Right ventricle myocardium inferior (tissue), 1 donor: ENCODE data around the gene PROM2. TPM values are rescaled to one million over a fixed set of nuclear protein-coding genes. Genes with fewer than 3 reads are reported as not detected.
A peak's percentile ranks its signal among the peaks of the same experiment; 100 is the strongest.

Source experiments
- ATAC-seq: fragments of 200-7000 bp; cut with Tn5 transposase; one replicate; pipeline ENCODE4 v1.9.1; 2020; ENCODE audit warnings: mild to moderate bottlenecking, moderate library complexity
- DNase-seq: peaks from one replicate; pipeline ENCODE4 v3.0.0; 2021; ENCODE audit errors: missing footprints
- intact Hi-C: fragments of 100-400 bp; cut with DNase I; formaldehyde crosslinking; loops from one replicate; pipeline ENCODE4 v1.11.0; 2022
- total RNA-seq: library from RNA; stranded (reverse); fragmentation: NEBNext Ultra II Directional; extraction: Animal tissue kit (Norgen Biotek cat#: 25700); gene quantifications from one replicate; pipeline ENCODE4 v1.2.1, GENCODE V29; 2021
- donor health status: DM: no; HTN: yes; CAD: no; lungs with severe emphysema.

The PROM2 gene
- total RNA-seq, 1 donor from 2014 or later: 0.32 TPM

GRCh38 chr2:95314964-95315611, 40.8 kb downstream of the PROM2 start:
- intact Hi-C loops: loop anchor here (5.0 kb wide), 1 partner anchor 83 kb away; no protein-coding TSS in a partner anchor
- DNase-seq: peak; percentile 51
- peak; percentile 52 for ATAC-seq

DNA sequence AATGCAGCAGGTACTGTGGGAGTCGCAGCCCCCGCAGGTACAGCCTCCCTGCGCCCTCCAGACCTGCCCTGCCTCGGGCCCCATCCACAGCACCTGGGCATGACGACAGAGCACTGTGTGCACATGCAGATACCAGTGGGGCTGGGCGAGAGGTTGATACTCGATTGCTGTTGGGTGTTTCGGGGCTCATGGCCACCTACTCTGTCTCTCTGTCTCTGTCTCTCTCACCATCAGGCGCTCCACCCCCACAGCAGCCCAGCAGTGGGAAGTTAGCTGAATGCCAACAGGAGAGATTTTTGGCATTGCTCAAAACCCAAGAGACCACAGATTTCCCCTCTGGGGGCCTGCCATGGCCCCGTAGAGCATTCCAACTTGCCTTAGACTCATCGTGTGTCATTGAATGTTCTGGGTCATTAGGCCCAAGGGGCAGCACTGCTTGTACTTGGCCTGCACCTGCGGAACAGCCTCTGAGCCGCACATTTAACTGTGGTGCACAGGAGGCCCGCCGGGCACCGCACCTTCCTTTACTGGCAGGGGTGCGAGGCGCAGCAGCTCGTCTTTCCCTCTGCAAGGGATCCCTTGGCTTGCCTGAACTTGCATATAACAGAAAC, 41.7 kb downstream of the PROM2 start:
- peak; percentile 33 for DNase-seq

GRCh38 chr2:95316466-95317122, 42.3 kb downstream of the PROM2 start:
- DNase-seq (peak; percentile 25), ATAC-seq (no peak)
- intact Hi-C loops: loop anchor here (5.0 kb wide), 1 partner anchor 84 kb away; no protein-coding TSS in a partner anchor

More for the DNA sequence above, 41.7 kb downstream of the PROM2 start:
- intact Hi-C loops: loop anchor here (5.0 kb wide), 1 partner anchor 84 kb away; no protein-coding TSS in a partner anchor
- no peak for ATAC-seq

DNA sequence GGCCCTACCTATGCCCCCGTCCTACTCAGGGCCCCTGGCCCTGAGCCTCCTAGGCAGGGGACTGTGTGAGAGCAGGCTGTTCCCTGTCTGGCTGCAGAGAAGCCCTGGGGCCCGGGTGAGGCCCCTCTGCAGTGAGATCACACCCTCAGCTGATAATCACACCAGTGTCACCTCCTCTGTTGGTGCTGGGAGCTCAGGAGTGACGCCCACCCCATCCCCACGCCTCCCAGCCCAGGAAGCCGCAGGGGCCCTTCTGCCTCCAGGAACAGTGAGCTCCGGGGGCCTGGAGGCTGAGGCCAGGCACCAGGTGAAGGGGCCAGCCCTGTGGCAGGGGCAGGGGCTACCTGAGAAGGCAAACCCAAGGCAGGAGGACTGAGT, 42.9 kb downstream of the PROM2 start:
- DNase-seq (peak; percentile 30), ATAC-seq (no peak)
- intact Hi-C loops: loop anchor here (5.0 kb wide), 1 partner anchor 85 kb away; no protein-coding TSS in a partner anchor

GRCh38 chr2:95317665-95318425, 43.6 kb downstream of the PROM2 start:
- intact Hi-C loops: loop anchor here (5.0 kb wide), 1 partner anchor 86 kb away; no protein-coding TSS in a partner anchor
- DNase-seq: peak; percentile 48

GRCh38 chr2:95318431-95319220, 44.4 kb downstream of the PROM2 start:
- peak; percentile 27 for DNase-seq
- intact Hi-C loops: loop anchor here (5.0 kb wide), 1 partner anchor 86 kb away; no protein-coding TSS in a partner anchor
- ATAC-seq: no peak

More at GRCh38 chr2:95317665-95318425, 43.6 kb downstream of the PROM2 start:
- ATAC-seq: no peak

GRCh38 chr2:95319481-95320343, 45.5 kb downstream of the PROM2 start:
- intact Hi-C loops: loop anchor here (5.0 kb wide), 1 partner anchor 87 kb away; no protein-coding TSS in a partner anchor
- ATAC-seq (no peak), DNase-seq (peak; percentile 41)

DNA sequence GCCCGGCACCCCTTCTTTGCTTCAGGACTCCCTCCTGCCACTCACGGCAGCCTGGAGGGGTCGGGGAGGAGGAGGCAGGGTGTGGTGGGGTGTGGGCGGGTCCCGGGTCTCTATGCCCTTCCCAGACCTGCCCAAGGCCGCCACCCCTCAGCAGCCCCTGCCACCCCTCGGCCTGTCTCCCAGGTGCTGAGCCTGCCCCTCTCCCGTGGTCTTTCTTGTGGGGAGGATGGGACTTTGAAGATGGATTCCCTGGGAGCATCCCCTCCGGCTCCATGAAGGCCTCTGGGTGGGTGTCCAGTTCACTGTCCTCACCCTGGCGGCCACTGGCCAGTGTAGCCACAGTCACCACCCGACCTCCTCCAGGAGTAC, 46.1 kb downstream of the PROM2 start:
- DNase-seq (peak; percentile 43), ATAC-seq (no peak)
- intact Hi-C loops: no loop called here

DNA sequence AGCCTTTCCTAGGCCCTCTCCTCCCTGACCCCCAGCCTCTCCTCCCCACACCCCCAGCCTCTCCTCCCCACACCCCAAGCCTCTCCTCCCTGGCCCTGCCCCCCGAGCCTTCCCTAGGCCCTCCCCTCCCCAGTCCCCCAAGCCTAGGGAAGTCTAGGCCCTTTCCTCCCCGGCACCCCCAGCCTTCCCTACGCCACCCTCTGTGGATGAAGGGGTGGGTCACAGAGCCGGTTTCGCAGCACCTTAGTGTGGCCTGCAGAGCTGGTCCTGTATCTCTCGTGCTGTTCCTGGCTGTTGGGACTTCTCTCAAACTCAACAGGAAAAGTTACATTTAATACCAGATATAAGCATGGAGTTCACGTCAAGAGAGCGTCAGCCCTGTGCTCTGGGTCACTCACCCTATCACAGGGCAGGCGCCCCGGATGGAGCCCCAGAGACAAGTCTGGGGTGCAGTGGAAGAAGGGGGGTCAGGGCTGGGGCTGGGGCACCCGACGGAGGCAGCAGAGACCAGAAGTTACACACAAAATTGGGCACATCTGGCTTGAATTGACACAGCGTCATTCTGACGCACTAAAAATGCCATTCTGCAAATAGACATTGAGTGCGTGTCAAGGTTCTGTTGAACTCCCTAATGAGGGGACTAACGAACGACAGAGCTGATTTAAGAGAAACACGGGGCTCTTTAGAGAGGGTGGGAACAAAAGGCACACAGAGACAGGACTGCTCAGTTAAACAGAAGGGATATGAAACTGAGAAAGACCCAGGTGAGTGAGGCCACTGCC, 46.9 kb downstream of the PROM2 start:
- intact Hi-C loops: no loop called here
- no peak for ATAC-seq
- peak; percentile 61 for DNase-seq

- ATAC-seq: no peak
Observed at GRCh38 chr2:95323347-95324155, 49.3 kb downstream of the PROM2 start.

DNA sequence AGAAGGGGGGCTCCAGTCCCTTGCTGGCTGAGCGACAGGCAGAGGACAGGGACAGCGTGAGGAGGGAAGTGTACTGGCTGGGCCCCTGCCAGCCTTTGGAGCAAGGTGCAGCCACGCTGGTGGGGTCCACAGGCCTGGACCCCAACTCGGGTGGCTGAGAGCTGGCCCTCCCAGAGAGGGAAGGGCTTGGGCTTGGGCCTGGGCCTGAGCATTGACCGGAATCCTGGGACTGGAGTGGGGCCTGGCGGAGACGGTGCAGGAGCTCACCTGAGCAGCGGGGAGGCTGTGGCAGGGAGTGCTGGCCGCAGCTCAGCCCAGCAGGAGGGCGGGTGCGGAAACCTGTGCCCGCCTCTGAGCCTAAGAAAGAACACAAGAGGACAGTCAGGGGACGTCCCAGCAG, 50.8 kb downstream of the PROM2 start:
- ATAC-seq (no peak), DNase-seq (peak; percentile 49)
- intact Hi-C loops: no loop called here

More at GRCh38 chr2:95323347-95324155, 49.3 kb downstream of the PROM2 start:
- intact Hi-C loops: no loop called here
- DNase-seq: peak; percentile 54

DNA sequence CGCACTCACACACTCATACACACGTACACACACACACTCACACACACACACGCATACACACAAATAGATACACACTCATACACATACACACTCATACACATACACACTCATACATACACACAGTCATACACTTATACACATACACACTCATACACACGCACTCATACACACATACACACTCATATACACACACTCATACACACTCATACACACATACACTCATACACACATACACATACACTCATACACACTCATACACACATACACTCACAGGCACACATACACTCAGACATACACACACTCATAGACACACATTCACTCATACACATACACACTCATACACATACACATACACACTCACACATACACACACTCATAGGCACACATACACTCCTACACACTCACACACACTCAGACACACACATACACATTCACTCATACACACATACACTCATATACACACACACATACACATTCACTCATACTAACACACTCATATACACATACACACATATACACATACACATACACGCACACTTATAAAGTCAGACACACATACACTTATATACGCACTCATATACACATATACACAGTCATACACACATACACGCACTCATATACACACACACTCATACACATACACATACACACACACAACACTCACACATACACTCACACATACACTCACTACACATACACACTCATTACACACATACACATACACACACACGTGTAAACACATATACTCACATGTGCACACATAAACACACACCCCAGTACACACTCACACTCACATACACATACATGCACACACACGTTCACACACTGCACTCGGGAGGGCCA, 51.6 kb downstream of the PROM2 start:
- DNase-seq (peak; percentile 9), ATAC-seq (no peak)
- intact Hi-C loops: no loop called here

DNA sequence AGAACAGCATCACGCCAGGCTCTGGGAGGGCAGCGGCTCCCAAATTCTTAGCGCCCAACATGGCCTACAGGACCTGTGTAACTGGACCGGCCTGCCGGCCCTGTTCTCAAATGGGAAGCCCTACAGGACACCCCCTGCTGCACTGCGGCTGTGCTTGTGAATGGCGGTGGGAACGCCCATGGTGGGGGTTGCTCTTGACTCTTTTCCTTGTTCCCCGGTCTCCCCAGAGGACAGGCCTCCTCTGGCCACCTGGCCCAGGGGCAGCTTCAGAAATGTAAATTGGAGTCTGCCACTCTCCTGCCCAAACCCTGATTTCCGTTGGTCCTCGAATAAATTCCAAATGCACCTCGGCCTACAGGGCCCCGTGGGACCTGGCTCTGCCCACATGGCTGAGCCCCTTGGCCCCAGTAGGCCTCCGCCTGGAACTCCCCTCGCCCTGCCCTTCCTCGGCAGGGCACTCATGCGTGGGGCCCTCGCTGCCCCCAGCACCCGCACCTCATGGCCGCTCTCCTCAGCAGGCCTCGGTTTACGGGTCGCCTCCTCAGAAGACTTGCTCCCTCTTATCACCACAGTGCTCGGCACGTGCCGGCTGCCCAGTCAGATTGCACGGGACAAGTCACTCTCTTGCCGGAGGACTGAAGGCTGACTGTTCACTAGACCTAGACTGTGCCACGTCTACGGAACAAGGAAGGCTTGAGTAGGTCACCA, 52.3 kb downstream of the PROM2 start:
- no peak for ATAC-seq
- peak; percentile 60 for DNase-seq
- intact Hi-C loops: no loop called here

GRCh38 chr2:95327861-95328260, 53.6 kb downstream of the PROM2 start:
- intact Hi-C loops: no loop called here
- ATAC-seq (no peak), DNase-seq (peak; percentile 33)
